ENCODE results near the gene PTPRN2. TPM values are rescaled to one million over a fixed set of nuclear protein-coding genes. Genes with fewer than 3 reads are reported as not detected.

PTPRN2 gene
- total and polyA plus RNA-seq, 2 donors (not counting 3 experiments of a cell fraction or from before 2014, with no cell fraction given): 0.62 to 0.88 TPM

- CTCF ChIA-PET: no interaction called here
- Histone ChIP-seq H3K36me3 (ENCODE audit: control insufficient read depth in 2 of 2, extremely low read depth in 1 of 2, insufficient read depth in 2 of 2, low read length in 2 of 2) (no peaks in the 10 kb centered on the region), H4K20me1 (replicated peaks; ENCODE audit: control insufficient read depth, extremely low read depth, insufficient read depth, low read length) (no peaks in the 10 kb centered on the region), H3K4me2 (ENCODE audit: insufficient read depth, low read length) (no peak overlapping the region), H3K9ac (replicated peaks; ENCODE audit: extremely low read depth, insufficient read depth, low read length) (no peak overlapping the region), H3K4me1 (ENCODE audit: control insufficient read depth, extremely low read depth, insufficient read depth, low read length) (no peaks in the 10 kb centered on the region), H3K9me1 (replicated peaks; ENCODE audit: control insufficient read depth, extremely low read depth, insufficient read depth, low read length) (no peaks in the 10 kb centered on the region), H3K27ac (ENCODE audit: insufficient read depth, low read depth, low read length) (no peak overlapping the region), H3K9me3 (replicated peaks; ENCODE audit: control insufficient read depth, insufficient read depth, low read length) (peaks cover 7% of the 10 kb centered on the region), H2AFZ (ENCODE audit: low read depth, low read length) (no peak overlapping the region), H3K79me2 (ENCODE audit: control insufficient read depth, insufficient read depth, low read length) (no peaks in the 10 kb centered on the region), H3K27me3 (ENCODE audit: control insufficient read depth in 2 of 2, insufficient read depth in 2 of 2, low read length in 2 of 2) (no peaks in the 10 kb centered on the region), H3K4me3 (replicated peaks in 1 of 3; ENCODE audit: insufficient read depth in 1 of 3, low read depth in 1 of 3, low read length in 3 of 3) (no peak overlapping the region)
- no TSS peak for BruUV-seq (replicated peaks)
- intact Hi-C loops (cut with micrococcal nuclease) (no loop called here), dilution Hi-C loops (cut with MboI; ENCODE audit: extremely low pct_ligation_motif_present, low sequenced_read_pairs) (no loop called here)
- FAIRE-seq (no peak), DNase-seq (ENCODE audit: low read depth, low spot score) (no peak)
- POLR2A ChIA-PET: no interaction called here
- no peak for TF ChIP-seq POLR2AphosphoS5 (IDR thresholded peaks at IDR 0.05; ENCODE audit: insufficient read depth, low read depth, low read length)
- TF ChIP-seq, protein P1, sequence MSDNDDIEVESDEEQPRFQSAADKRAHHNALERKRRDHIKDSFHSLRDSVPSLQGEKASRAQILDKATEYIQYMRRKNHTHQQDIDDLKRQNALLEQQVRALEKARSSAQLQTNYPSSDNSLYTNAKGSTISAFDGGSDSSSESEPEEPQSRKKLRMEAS (IDR thresholded peaks at IDR 0.05; ENCODE audit: insufficient read depth, insufficient read length): no peak
- TF ChIP-seq EZH2 (IDR thresholded peaks at IDR 0.05; ENCODE audit: borderline replicate concordance, low read depth, low read length, severe bottlenecking): no peak
- no peak for TF ChIP-seq GATA2 (IDR thresholded peaks at IDR 0.05; ENCODE audit: insufficient read depth, insufficient read length, low read depth, low read length)
- no peak for TF ChIP-seq JUN (IDR thresholded peaks at IDR 0.05; ENCODE audit: borderline replicate concordance, insufficient read depth, insufficient read length, low read depth)
- TF ChIP-seq, protein P2, sequence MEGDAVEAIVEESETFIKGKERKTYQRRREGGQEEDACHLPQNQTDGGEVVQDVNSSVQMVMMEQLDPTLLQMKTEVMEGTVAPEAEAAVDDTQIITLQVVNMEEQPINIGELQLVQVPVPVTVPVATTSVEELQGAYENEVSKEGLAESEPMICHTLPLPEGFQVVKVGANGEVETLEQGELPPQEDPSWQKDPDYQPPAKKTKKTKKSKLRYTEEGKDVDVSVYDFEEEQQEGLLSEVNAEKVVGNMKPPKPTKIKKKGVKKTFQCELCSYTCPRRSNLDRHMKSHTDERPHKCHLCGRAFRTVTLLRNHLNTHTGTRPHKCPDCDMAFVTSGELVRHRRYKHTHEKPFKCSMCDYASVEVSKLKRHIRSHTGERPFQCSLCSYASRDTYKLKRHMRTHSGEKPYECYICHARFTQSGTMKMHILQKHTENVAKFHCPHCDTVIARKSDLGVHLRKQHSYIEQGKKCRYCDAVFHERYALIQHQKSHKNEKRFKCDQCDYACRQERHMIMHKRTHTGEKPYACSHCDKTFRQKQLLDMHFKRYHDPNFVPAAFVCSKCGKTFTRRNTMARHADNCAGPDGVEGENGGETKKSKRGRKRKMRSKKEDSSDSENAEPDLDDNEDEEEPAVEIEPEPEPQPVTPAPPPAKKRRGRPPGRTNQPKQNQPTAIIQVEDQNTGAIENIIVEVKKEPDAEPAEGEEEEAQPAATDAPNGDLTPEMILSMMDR (IDR thresholded peaks at IDR 0.05; ENCODE audit: extremely low read depth in 1 of 2, insufficient read depth in 1 of 2, low read depth in 1 of 2, low read length in 2 of 2): no peak
- TF ChIP-seq MYC (IDR thresholded peaks at IDR 0.05; ENCODE audit: low read depth, low read length): no peak
- no peak for TF ChIP-seq FOS (IDR thresholded peaks at IDR 0.05; ENCODE audit: borderline replicate concordance, insufficient read depth, low read length)
- TF ChIP-seq POLR2A (IDR thresholded peaks at IDR 0.05; ENCODE audit: low read depth, low read length): no peak
Observed at GRCh38 chr7:157963526-157963925, 624.1 kb downstream of the PTPRN2 start.

Measured in endothelial cell of umbilical vein (primary cell).